NCI-H82 treated with DMSO at 0.1 percent for 48 hours (cell line): ENCODE measurements around the gene MARCHF9.
A peak's percentile ranks its signal among the peaks of the same experiment; 100 is the strongest.
"Not testable (repeated sequence)": the region's sequence is repeated elsewhere in the genome, so short reads cannot be mapped to it uniquely, and the experiment has no call there.

ENCODE experiments used
- DNase-seq: peaks from one replicate; lab custom pipeline; 2025; ENCODE audit not compliant: unreplicated experiment; lab: John Stamatoyannopoulos, UW

Gene MARCHF9, protein sequence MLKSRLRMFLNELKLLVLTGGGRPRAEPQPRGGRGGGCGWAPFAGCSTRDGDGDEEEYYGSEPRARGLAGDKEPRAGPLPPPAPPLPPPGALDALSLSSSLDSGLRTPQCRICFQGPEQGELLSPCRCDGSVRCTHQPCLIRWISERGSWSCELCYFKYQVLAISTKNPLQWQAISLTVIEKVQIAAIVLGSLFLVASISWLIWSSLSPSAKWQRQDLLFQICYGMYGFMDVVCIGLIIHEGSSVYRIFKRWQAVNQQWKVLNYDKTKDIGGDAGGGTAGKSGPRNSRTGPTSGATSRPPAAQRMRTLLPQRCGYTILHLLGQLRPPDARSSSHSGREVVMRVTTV

DNA sequence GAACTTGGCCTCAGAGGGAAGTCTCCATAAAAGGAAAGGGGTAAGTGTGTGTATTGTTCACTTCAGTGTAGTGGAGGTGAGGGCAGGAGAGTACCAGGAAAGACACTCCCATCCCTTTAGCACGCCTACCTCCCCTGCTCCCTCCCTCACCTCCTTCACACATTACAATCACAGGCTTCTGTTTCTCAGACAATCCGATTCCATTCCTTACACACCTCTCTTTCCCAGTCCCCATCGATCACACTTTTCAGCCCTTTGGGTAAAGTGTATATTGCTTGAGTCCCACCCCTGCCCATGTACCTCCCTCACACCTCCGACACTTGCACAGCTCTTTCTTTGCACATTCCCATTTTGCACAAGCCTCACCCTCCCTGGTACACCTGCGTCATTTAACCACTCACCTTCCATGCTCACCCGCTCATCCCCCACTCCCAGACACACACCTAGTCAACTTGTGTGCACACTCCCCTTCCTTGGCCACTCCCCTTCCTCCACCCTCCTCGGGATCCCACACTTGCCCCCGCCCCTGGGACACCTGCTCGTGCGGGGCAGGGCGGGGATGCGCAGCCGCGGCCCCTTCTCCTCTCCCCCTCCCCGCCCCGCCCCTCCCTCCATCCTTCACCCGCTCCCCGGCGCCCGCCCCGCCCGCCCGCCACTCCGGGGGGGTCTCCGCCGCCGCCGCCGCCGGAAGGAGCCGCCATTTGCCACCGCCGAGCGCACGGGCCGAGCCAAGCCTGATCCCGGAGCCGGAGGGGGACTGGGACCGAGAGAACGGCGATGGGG is at the start of gene MARCHF9:
Gene MARCHF9, plus strand, starts transcription at position 693 of the 783 bp plus-strand sequence. CDS start 426 bp downstream, outside the sequence.
- DNase-seq, result peak; percentile 76

DNA sequence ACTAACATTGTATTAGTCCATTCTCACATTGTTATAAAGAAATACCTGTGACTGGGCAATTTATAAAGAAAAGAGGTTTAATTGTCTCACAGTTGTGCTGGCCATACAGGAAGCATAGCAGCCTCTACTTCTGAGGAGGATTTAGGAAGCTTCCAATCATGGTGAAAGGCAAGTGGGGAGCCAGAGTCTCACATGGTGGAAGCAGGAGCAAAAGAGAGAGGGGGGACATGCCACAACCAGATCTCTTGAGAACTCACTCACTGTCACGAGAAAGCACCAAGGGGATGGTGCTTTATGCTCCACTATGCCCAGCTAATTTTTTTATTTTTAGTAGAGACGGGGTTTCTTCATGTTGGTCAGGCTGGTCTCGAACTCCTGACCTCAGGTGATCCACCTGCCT is 47.7 kb upstream of the MARCHF9 start:
- no peak for DNase-seq

DNA sequence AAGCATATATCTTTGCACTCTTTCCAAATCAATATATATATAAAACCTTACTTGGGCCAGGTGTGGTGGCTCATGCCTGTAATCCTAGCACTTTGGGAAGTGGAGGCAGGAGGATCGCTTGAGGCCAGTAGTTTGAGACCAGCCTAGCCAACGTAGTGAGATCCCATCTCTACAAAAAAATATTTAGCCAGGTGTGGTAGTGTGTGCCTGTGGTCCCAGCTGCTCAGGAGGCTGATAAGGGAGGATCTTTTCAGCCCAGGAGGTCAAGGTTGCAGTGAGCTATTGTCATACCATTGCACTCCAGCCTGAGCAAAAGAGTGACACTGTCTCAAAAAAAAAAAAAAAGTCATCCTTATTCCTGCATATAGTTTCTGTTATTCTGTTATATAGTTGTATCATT is 46.6 kb upstream of the MARCHF9 start:
- no peak for DNase-seq

DNA sequence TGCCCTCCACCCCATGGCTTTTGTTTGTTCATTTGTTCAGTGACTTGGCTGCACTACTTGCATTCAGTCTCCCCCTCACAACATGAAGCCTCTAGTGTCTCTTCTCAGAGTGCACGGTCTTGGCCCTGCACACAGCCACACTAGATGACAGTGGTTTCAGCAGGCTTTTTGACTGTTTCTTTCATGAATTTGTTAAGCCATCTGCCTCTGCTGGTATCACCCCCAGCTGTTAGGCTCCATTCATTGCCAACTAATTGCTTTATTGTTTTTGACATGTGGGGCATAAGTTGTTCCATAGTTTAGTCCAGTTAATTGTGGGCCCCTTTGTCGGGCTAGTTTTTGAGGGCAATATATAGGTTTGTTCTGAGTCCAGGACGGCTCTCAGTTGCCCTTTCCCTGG is 42.2 kb upstream of the MARCHF9 start:
- DNase-seq, result no peak

DNA sequence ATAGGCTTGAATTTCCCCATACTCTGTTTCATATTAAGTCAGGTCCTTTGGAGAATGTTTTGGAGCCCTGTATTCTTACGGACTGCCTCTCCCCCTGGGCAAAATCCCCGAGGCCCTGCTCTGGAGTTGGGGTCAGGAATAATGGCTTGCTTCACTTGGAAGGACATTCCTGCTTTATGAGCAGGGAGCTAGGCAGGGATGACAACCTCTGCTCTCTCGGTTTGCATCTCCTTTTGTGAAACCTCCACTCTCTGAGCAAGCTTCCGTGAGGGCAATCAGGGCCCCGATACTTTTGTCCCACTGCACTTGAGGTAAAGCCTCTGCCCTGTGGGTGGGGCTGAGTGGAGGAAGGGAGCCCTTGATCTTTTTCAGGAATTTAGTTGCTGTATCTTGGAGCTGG is 41.7 kb upstream of the MARCHF9 start:
- no peak for DNase-seq

DNA sequence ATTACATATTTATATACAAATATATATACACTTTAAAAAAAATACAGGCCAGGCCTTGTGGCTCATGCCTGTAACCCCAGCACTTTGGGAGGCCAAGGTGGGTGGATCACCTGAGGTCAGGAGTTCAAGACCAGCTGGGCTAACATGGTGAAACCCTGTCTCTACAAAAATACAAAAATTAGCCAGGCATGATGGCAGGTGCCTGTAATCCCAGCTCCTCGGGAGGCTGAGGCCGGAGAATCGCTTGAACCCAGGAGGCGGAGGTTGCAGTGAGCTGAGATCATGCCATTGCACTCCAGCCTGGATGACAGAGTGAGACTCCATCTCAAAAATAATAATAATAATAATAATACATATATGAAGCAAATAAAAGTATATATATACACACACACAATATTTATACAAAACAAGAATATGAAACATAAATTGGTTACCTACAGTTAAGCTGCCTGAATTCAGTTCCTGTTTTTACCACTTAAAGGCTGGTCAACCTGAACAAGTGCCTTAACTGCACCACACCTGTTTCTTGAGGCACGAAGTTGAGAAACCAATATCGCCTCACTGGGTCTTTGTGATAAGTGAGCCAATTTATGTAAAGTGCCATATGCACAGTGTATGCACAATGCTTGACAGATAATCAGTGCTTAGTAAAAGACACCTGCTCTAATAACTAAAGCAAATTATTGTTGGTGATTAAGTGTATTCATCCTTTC is 39.7 kb upstream of the MARCHF9 start:
- DNase-seq, result not testable (repeated sequence)

DNA sequence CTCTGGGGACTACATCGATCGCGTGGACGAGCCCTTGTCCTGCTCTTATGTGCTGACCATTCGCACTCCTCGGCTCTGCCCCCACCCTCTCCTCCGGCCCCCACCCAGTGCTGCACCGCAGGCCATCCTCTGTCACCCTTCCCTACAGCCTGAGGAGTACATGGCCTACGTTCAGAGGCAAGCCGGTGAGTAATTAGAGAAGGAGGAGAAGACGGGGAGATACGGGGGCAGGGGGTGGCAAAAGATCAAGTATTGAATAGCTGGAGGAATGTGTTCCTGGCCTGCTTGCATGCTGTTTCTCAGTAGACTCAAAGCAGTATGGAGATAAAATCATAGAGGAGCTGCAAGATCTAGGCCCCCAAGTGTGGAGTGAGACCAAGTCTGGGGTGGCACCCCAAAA is 39.1 kb upstream of the MARCHF9 start:
- DNase-seq, result no peak

DNA sequence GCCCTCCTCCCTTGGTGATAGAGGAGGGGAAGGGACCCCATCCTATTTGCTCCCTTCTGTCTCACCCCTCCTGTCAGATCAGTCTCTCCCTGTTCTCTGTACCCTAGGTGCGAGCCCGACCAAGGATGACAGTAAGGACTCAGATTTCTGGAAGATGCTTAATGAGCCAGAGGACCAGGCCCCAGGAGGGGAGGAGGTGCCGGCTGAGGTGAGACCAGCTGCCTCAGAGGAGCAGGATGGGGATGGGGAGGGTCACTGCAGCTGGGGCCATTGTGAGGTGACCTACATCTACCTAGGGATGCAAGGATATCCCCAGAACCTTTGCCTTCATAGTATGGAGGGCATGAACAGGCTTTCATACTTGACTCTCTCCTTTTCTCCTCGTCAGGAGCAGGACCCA is 38.6 kb upstream of the MARCHF9 start:
- DNase-seq, result no peak

DNA sequence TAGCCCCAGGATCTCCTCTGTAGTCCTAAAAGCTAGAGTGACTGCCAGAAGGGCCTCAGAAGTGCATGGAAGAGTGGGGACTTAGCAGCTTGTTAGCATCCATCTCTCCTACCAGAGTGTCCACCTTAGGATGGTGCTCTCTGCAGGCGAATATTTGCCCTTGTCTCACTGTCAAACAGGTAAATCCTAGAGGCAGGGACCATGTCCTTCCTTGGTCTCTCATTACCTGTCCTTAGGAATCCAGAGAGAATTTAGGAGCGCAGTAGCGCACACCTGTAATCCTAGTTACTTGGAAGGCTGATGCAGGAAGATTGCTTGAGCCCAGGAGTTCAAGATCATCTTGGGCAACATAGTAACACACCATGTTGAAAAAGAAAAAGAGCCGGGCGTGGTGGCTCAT is 37.8 kb upstream of the MARCHF9 start:
- no peak for DNase-seq

DNA sequence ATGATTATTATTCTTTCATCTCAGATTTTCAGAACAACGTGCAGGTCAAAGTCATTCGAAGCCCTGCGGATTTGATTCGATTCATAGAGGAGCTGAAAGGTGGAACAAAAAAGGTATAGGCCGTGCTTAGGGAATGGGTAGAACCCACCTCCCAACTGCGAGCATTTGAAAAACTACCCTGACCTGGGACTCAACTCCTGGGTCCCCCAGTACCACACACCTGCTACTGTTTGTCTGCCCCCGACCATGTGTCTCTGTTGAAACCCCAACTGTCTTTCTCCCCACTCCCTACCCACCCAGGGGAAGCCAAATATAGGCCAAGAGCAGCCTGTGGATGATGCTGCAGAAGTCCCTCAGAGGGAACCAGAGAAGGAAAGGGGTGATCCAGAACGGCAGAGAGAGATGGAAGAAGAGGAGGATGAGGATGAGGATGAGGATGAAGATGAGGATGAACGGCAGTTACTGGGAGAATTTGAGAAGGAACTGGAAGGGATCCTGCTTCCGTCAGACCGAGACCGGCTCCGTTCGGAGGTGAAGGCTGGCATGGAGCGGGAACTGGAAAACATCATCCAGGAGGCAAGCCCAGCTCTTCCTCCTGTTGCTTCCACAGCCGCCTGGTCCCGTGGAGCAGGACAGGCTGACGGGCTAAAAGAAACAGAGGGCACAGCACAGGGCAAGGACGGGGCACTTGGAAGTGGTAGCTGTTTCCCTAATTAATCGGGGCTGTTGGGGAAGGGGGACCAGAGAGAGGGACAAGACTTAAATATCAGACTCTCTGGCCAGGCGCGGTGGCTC is 36.9 kb upstream of the MARCHF9 start:
- no peak for DNase-seq

DNA sequence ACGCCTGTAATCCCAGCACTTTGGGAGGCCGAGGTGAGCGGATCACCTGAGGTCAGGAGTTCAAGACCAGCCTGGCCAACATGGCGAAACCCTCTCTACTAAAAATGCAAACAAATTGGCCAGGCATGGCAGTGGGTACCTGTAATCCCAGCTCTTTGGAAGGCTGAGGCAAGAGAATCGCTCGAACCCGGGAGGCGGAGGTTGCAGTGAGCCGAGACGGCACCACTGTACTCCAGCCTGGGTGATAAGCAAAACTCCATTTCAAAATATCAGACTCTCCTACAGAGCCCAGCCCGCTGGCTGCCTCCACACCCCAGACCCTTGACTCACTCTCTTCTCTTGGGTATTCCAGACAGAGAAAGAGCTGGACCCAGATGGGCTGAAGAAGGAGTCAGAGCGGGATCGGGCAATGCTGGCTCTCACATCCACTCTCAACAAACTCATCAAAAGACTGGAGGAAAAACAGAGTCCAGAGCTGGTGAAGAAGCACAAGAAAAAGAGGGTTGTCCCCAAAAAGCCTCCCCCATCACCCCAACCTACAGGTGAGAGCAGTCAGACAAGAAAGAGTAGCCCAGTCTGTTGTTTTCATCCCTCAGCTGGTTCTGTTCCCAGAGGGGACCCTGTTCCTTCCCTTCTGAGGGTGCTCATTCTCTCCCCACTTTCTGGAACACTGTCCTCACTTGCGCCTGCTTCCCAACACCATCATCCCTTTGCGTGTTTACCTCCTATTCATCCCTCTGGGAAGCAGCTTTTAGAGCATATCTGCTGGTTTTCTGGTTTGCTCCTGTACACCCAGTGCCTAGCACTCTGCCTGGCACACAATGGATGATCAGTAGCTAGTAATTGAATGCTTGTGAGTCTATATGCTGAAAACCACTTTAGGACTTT is 36.0 kb upstream of the MARCHF9 start:
- no peak for DNase-seq

DNA sequence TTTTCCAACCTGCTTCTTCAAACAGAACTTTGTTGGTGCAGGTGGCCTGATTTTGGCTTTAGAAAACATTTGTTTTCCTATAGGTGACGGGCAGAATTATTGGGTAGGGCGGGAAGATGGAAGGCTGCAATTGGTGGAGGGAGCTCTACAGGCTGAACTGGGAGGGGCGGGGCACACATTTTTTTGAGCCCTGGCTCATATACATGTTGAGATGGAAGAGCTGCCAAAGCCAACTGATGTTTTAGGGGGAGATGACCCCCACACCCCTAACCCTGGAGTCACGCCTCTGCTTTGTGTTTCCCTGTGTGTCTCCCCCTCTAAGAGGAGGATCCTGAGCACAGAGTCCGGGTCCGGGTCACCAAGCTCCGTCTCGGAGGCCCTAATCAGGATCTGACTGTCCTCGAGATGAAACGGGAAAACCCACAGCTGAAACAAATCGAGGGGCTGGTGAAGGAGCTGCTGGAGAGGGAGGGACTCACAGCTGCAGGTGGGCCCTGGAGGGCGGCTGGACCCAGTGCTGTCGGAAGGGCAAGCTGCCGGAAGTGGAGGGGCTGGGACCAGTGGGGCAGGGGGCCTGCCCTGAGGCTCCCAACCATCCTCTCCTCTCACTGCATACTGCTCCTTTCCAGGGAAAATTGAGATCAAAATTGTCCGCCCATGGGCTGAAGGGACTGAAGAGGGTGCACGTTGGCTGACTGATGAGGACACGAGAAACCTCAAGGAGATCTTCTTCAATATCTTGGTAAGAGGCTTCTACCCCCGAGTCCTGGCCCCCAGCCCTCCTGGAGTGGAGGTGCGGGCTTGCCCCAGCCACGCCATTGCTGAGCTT is 34.9 kb upstream of the MARCHF9 start:
- no peak for DNase-seq

DNA sequence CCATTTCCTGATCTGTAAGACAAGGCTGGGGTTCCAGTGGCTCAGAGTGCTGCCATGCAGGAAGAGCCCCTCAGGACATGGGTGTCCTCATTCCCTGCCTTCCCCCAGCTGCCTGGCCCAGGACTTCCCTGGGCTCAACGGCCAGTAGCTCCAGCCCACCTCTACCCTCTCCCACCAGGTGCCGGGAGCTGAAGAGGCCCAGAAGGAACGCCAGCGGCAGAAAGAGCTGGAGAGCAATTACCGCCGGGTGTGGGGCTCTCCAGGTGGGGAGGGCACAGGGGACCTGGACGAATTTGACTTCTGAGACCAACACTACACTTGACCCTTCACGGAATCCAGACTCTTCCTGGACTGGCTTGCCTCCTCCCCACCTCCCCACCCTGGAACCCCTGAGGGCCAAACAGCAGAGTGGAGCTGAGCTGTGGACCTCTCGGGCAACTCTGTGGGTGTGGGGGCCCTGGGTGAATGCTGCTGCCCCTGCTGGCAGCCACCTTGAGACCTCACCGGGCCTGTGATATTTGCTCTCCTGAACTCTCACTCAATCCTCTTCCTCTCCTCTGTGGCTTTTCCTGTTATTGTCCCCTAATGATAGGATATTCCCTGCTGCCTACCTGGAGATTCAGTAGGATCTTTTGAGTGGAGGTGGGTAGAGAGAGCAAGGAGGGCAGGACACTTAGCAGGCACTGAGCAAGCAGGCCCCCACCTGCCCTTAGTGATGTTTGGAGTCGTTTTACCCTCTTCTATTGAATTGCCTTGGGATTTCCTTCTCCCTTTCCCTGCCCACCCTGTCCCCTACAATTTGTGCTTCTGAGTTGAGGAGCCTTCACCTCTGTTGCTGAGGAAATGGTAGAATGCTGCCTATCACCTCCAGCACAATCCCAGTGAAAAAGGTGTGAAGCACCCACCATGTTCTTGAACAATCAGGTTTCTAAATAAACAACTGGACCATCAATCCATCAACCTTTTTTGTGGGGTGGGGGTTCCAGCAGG is 34.0 kb upstream of the MARCHF9 start:
- DNase-seq, result no peak

DNA sequence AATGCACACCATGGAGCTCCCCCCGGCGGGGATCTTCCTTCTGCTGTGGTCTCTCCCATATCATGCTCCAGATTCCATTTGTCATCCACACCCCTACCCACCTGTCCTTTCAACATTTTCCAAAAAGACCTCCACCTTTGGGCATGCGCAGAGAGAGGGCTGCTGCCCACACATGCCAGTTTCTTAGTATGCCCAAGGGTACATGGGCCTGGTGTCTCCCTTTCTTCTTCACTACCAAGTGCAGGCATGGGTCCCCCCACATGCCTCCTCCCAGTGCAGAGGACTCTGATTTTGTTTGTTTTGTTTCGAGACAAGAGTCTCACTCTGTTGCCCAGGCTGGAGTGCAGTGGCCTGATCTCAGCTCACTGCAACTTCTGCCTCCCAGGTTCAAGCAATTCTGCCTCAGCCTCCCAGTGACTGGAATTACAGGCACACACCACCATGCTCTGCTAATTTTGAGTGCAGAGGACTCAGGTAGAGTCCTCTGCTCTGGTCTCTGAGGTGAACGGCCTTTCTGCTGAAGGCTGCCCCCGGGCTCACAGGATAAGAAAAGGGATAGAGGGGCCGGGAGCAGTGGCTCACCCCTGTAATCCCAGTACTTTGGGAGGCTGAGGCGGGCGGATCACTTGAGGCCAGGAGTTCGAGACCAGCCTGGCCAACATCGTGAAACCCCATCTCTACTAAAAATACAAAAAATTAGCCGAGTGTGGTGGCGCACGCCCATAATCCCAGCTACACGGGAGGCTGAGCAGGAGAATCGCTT is 32.9 kb upstream of the MARCHF9 start:
- DNase-seq, result not testable (repeated sequence)

DNA sequence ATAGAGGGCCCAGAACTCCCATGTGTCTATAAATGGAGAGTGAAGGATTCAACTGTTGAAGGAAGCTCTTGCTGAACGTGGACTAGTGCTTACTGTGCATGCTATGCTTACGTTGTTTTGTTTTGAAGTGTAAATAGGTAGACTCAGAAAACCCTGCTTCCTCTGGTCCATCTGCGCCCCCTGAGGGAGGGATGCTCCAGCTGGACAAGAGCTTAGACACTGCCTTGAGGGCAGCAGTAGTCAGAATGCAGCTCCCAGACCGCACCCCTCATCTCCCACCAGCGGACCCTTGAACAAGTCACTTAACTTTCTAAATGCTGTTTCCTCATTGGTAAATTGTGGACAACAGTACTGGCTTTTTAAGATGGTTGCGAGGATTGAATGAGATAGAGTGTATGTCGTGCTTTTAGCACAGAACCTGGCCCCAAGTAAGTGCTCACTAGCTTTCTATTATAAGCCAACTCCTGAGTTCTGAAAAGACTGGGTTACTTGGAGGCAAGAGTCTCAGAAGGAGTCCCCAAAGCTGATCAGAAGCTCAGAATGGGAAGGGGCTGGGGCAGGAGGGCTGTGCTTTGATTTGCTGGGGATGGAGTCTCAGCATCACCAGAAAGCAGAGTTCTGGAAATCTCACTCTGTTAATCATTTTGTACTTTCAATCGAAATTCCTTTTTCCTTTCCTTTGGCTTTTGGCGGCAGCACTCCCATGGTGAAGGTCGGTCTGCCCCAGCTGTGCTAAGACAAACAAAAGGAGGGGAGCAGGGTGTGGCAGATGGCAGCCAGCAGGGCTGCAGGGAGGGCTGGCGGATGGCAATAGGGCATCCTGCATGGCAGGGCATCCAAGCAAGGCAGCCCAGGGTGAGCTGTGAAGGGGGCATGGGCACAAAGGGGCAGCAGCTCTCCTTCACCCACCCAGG is 31.9 kb upstream of the MARCHF9 start:
- no peak for DNase-seq

DNA sequence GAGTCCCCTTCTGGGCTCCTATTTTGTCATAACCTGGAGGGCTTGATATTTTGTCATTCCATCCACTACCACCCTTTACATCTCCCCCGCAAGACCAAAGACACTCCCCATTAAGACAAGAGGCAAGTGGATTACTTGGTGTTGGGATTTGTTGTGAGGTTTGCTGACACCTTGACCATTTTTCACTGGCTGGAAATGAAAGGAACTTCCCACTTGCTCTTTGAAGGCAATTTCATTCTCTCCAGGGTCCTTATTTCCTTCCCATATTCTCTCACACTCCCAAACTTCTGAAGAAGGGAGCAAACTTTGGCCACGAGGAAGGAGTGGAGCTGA is 31.3 kb upstream of the MARCHF9 start:
- DNase-seq, result no peak
